Measurements from ENCODE around the gene MRPS18A.

DNA sequence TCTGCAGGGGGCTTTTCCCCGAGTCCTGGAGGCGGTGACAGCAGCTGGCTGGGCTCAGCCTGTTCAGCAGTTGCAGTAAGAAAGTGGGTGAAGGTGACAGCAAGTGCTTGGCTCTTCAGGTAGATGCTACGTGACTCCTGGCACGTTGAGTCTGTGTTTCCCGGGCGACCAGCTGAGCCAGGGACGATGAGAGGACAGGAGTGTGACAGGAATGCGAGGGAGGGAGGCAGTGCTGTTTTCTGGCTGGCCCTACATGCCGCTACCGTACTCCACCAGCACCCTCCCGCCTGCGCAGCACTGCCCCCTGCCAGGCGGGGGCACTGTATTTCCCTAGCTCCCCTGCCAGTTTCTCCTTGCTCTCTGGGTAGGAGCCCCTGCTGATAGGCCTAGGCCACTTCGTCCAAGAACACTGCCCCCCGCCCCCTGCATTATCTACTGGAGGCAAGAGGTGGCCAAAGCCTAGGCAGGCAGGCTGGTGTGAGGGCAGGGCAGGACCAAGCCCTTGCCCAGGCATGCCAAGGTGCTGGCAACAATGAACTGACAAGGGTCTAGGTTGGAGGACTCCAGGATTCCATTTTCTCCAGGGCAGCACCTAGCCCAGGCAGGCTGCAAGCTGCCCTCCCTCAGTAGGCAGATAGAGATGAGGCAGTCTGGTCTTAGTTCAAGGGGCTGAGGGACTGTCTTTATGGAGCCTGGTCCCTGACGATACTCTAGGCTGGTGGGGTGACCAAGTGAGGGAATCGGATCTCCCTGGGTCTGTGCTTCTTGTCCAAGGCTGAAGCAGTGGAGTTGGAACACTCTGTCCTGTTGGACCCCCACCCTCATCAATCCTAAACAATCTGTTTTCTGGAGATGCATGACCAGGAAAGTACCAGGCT, 19.2 kb downstream of the MRPS18A start:
- TF ChIP-seq YY1 (IDR thresholded peaks at IDR 0.05; ENCODE audit: insufficient read depth, insufficient read length) (no peak), ZNF274 (IDR thresholded peaks at IDR 0.05; ENCODE audit: low read depth, low read length) (no peak)
